ENCODE data around the gene C5orf46. TPM values are rescaled to one million over a fixed set of nuclear protein-coding genes. Genes with fewer than 3 reads are reported as not detected.

C5orf46 gene
- total RNA-seq, 1 donor from 2014 or later: not detected

DNA sequence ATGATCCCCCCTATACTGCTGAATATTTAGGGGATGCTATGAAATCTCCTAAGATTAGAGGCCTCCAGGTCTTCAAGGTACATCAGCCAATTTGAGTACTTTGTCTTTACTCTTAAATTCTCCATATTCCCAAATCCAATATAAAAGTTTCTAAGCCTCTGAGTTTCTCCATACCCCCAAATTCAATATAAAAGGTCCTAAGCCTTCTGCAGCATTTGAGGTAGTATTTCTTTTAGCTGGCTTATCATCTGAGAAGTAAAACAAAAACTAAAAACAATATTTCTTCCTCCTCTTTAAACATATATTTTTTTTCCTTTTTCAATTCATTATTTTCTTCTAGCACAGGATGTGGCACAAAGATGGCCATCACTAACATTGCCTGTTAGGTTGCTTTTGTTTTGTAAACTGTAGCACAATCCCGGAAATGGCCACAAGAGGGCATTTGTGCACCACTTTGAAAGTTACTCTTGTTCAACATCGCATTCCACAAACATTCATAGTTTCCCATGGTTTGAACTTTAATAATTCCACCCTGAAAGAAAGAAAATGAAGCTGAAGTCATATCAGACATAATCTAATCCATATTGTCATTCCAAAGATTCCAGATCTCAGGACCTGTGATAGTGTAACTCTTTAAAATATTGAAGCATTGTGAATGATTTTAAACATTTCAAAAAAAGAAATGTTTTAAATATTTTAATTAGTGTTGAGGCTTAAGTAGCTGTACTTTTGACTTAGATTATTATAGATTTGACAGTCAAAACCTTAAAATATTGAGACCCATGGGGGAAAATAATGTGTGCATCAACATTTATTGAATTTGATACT is 48.8 kb downstream of the C5orf46 start:
- Histone ChIP-seq H3K4me3 (no peak overlapping the region), H3K27ac (no peak overlapping the region), H3K4me1 (no peaks in the 10 kb centered on the region), H3K9me3 (no peaks in the 10 kb centered on the region), H3K27me3 (no peaks in the 10 kb centered on the region), H3K36me3 (no peaks in the 10 kb centered on the region)
- DNase-seq: no peak
- intact Hi-C loops (cut with DNase I): no loop called here
- TF ChIP-seq, protein P1, sequence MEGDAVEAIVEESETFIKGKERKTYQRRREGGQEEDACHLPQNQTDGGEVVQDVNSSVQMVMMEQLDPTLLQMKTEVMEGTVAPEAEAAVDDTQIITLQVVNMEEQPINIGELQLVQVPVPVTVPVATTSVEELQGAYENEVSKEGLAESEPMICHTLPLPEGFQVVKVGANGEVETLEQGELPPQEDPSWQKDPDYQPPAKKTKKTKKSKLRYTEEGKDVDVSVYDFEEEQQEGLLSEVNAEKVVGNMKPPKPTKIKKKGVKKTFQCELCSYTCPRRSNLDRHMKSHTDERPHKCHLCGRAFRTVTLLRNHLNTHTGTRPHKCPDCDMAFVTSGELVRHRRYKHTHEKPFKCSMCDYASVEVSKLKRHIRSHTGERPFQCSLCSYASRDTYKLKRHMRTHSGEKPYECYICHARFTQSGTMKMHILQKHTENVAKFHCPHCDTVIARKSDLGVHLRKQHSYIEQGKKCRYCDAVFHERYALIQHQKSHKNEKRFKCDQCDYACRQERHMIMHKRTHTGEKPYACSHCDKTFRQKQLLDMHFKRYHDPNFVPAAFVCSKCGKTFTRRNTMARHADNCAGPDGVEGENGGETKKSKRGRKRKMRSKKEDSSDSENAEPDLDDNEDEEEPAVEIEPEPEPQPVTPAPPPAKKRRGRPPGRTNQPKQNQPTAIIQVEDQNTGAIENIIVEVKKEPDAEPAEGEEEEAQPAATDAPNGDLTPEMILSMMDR (IDR thresholded peaks at IDR 0.05): peak; percentile 78
- ATAC-seq: peak; percentile 84

DNA sequence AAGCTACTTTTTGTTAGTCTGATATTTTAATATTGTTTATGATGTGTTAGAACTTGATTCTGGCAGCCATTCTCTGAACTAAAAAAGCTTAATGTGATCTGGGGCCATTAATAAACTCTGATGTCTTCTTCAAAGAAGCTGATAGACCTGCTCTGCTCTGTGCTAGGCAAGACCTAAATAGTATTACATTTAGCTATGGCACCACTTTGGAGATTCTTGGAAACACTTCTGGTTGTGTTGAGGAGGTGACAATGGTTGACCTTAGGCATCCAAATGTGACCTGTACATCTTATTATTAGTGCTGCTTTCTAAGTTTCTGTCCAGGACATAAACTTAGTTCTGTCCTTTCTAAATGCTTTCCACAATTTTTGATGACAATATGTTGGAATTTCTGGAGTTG is 49.5 kb downstream of the C5orf46 start:
- intact Hi-C loops (cut with DNase I): no loop called here

DNA sequence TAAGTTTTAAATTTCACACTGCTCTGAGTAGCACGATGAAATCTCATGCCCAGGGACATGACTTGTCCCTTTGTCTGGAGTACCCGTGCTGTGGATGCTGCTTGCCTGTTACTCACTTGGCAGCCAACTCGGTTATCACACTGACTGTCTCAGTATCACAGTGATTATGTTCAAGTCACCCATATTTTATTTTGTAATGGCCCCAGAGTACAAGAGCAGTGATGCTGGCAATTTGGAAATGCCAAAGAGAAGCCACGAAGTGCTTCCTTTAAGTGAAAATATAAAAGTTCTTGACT is 50.6 kb downstream of the C5orf46 start:
- DNase-seq (no peak), ATAC-seq (no peak)
- Histone ChIP-seq H3K4me1 (no peaks in the 10 kb centered on the region), H3K4me3 (no peak overlapping the region), H3K9me3 (no peaks in the 10 kb centered on the region), H3K27ac (no peak overlapping the region), H3K36me3 (no peaks in the 10 kb centered on the region), H3K27me3 (no peaks in the 10 kb centered on the region)
- TF ChIP-seq, protein P1 (IDR thresholded peaks at IDR 0.05): no peak
- intact Hi-C loops (cut with DNase I): no loop called here

More for the DNA sequence above, 49.5 kb downstream of the C5orf46 start:
- no peak for ATAC-seq
- Histone ChIP-seq H3K36me3 (no peaks in the 10 kb centered on the region), H3K9me3 (no peaks in the 10 kb centered on the region), H3K4me1 (no peaks in the 10 kb centered on the region), H3K27me3 (no peaks in the 10 kb centered on the region), H3K27ac (no peak overlapping the region), H3K4me3 (no peak overlapping the region)
- TF ChIP-seq, protein P1 (IDR thresholded peaks at IDR 0.05): no peak
- no peak for DNase-seq

DNA sequence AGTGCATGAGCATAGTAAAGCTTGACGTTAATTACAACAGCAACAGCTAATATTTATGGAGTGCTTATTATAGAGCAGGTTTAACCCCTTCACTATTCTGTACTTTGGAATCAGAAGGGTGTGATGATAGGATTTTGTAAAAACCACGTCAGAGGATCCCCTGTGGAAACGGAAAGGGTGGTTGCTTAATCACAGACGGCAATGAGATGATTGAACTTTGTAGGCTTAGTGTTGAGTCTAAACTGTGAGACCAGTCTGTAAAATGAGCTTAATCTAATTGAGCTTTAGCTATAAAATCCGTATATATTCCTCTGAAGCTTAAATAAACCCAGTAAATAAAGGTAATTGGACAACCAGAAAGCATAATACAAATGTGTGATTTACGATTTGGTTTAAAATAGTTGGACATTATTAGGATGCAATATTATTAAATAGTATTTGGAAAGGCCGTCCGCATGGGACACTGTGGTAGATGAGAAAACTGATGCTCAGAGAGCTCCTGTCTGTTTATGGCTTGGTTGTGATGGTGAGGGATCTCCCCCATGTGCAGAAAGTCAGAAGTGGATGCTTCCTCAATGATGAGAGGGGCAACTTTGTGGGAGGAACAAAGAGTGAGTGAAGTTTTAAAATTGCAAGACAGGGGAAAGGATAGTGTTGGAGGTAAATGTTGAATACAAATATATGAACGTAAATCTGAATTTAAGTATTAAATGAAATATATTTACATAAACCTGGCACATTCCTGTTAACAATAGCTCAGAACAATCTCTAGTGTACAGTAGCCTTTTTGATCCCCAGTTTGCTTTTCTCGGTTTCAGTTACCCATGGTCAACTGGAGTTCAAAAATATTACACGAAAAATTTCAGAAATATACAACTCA is 51.2 kb downstream of the C5orf46 start:
- ATAC-seq (no peak), DNase-seq (no peak)
- TF ChIP-seq, protein P1 (IDR thresholded peaks at IDR 0.05): no peak
- no peaks in the 10 kb centered on the region for H3K4me1 ChIP-seq
- H3K27me3 ChIP-seq: no peaks in the 10 kb centered on the region
- H3K4me3 ChIP-seq: no peak overlapping the region
- intact Hi-C loops (cut with DNase I): no loop called here
- no peaks in the 10 kb centered on the region for H3K9me3 ChIP-seq
- no peak overlapping the region for H3K27ac ChIP-seq
- H3K36me3 ChIP-seq: no peaks in the 10 kb centered on the region

DNA sequence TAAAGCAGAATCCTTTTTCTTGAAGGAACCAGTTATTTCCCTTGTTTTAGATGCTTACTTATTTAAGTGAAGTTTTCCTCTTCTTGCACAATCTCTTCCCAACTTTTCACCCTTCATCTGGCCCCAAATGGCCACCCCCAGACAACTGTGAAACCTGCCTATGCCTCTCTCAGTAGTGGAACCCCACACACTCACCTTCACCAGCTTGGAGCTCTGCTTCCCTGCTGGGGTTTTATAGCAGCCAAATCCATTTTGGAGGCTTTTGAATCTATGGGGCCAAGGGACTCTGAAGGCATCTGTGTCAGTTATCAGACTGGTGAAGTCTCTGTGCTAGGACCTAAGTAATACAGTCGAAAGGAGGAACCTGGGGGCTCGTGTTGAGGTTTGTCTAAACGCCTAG is 52.0 kb downstream of the C5orf46 start:
- DNase-seq: no peak

More for the DNA sequence above, 52.0 kb downstream of the C5orf46 start:
- Histone ChIP-seq H3K27ac (no peak overlapping the region), H3K36me3 (no peaks in the 10 kb centered on the region), H3K4me3 (no peak overlapping the region), H3K4me1 (no peaks in the 10 kb centered on the region), H3K9me3 (no peaks in the 10 kb centered on the region), H3K27me3 (no peaks in the 10 kb centered on the region)
- ATAC-seq: no peak
- TF ChIP-seq, protein P1 (IDR thresholded peaks at IDR 0.05): no peak
- intact Hi-C loops (cut with DNase I): no loop called here

All from upper lobe of right lung (tissue), 1 donor.